NB4 (cell line): ENCODE data around the gene LRRC17.

Experiments
- CTCF ChIP-seq: IDR thresholded peaks from one replicate; pipeline ENCODE4 v1.5.1; 2012; ENCODE audit warnings: low read depth, low read length
- MAX ChIP-seq: IDR thresholded peaks from 2 replicates; pipeline ENCODE4 v1.6.1; 2011; ENCODE audit warnings: low read depth, low read length
- POLR2A ChIP-seq: IDR thresholded peaks from 2 replicates; pipeline ENCODE4 v1.6.1; 2011; ENCODE audit warnings: mild to moderate bottlenecking; ENCODE audit not compliant: insufficient read length; ENCODE audit errors: extremely low read depth

- no peak for TF ChIP-seq POLR2A
- no peak for TF ChIP-seq CTCF
- TF ChIP-seq MAX = no peak
Measured at GRCh38 chr7:102864958-102865357, 47.8 kb upstream of the LRRC17 start.
